ENCODE results near the gene DPAGT1.
"Not testable (repeated sequence)": the region's sequence is repeated elsewhere in the genome, so short reads cannot be mapped to it uniquely, and the experiment has no call there.

The DPAGT1 gene

GRCh38 chr11:119101759-119102423, at the start of gene DPAGT1:
Gene DPAGT1, minus strand, starts transcription at chr11:119101853. Its CDS starts 198 bp downstream, at chr11:119101655.
- no peak for TF ChIP-seq ZNF274 (IDR thresholded peaks at IDR 0.05; ENCODE audit: low read depth, low read length)

DNA sequence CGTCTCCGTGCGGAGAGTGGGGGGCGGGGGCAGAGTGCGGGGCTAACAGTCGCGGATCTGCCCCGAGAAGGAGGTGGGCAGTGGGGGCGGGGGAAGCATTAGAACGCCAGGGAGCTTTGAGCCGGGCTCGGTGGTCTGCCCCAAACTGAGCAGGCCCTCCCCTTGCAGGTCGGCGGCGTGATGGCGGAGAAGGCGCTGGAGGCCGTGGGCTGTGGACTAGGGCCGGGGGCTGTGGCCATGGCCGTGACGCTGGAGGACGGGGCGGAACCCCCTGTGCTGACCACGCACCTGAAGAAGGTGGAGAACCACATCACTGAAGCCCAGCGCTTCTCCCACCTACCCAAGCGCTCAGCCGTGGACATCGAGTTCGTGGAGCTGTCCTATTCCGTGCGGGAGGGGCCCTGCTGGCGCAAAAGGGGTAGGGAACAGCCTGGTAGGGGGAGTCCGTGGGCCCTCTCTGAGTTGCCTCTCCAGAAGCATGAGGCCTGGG, 48.2 kb upstream of the DPAGT1 start:
- no peak overlapping the region for H3K4me3 ChIP-seq (ENCODE audit: low read length)
- TF ChIP-seq ZNF274 (IDR thresholded peaks at IDR 0.05; ENCODE audit: low read depth, low read length) = no peak

More at GRCh38 chr11:119101759-119102423, at the start of gene DPAGT1:
- H3K4me3 ChIP-seq (ENCODE audit: low read length) = peak within 1 kb of the TSS; percentile 70

- TF ChIP-seq ZNF274 (IDR thresholded peaks at IDR 0.05; ENCODE audit: low read depth, low read length) = no peak
- peak within 1 kb of the TSS; percentile 27; the same call in 1 of the 2 replicates for H3K4me3 ChIP-seq (ENCODE audit: low read length)
These were observed 47.5 kb upstream of the DPAGT1 start, which contains the start of gene ABCG4 for GRCh38 chr11:119149018-119149785. Gene ABCG4, plus strand, starts transcription at chr11:119149052. Its CDS starts 914 bp downstream, at chr11:119149966.

DNA sequence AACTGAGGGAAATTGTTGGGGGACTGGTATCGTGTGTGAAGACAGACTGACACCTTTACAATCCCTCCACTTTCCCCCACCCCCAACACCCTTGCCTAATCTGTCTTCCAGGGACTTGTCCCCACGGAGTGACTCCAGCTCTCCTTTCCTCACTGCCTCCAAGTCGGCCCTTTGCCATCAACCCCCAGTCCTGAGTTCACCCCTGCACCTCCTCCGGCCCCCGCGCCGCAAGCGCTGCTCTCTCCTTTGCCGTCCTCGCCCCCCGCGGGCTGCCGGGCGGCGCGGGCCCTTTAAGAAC, 47.0 kb upstream of the DPAGT1 start:
- TF ChIP-seq ZNF274 (IDR thresholded peaks at IDR 0.05; ENCODE audit: low read depth, low read length) = no peak
- H3K4me3 ChIP-seq (ENCODE audit: low read length) = peak overlapping the region; percentile 27; the same call in 1 of the 2 replicates

DNA sequence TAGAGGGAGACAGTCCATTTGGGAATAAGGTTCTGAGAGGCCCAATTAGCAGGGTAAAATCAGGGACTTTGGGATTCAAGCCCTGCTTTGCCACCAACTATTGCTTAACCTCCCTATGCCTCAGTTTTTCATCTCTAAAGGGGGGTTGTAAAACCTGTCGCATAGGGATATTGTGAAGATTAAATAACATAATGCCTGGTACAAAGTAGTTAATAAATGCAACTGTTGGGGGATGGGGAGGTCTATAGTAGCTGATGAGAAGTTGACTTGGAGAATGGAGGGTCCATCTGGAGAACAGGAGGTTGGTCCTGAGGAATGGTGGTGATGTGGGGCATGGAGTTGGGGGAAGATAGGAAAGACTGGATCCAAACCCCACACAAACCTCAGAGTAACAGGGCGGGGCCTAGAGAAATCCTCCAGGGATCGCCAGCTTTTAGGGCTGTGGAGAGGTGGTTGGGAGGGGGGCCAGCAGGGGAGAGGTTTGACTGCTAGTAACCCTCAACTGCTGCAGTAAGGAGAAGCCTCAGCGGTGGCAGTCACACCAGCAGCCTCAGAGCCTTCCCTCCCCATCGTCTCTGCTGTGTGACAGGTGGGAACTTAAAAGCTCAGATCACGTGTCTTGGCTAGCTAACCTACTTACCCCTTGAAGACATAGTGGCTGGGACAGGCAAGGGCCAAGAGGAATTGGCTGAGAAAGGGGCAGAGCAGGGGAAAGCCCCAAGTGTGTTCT, 46.1 kb upstream of the DPAGT1 start:
- TF ChIP-seq ZNF274 (IDR thresholded peaks at IDR 0.05; ENCODE audit: low read depth, low read length) = no peak
- H3K4me3 ChIP-seq (ENCODE audit: low read length) = no peak overlapping the region

DNA sequence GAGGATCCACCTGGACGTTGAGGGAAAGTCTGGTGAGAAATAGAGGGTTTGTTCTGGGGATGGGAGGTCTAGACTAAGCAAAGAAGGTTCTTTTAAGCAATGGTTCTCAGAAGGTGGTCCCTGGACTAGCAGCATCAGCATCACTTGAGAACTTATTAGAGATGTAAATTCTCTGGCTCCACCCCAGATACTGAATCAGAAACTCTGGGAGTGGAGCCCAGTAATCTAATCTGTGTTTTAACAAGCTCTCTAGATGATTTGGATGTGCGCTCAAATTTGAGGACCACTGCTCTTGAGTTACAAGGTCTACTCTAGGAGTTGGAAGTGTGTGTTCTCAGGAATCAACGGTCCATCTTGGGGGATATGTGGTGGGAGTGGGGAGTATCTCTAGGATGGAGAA, 43.9 kb upstream of the DPAGT1 start:
- H3K4me3 ChIP-seq (ENCODE audit: low read length) = no peak overlapping the region
- no peak for TF ChIP-seq ZNF274 (IDR thresholded peaks at IDR 0.05; ENCODE audit: low read depth, low read length)

GRCh38 chr11:119144825-119145486, 43.3 kb upstream of the DPAGT1 start:
- TF ChIP-seq ZNF274 (IDR thresholded peaks at IDR 0.05; ENCODE audit: low read depth, low read length) = no peak
- H3K4me3 ChIP-seq (ENCODE audit: low read length) = no peak overlapping the region

- not testable (repeated sequence) for H3K4me3 ChIP-seq (ENCODE audit: low read length)
These were observed 37.6 kb upstream of the DPAGT1 start for GRCh38 chr11:119139276-119139675.

DNA sequence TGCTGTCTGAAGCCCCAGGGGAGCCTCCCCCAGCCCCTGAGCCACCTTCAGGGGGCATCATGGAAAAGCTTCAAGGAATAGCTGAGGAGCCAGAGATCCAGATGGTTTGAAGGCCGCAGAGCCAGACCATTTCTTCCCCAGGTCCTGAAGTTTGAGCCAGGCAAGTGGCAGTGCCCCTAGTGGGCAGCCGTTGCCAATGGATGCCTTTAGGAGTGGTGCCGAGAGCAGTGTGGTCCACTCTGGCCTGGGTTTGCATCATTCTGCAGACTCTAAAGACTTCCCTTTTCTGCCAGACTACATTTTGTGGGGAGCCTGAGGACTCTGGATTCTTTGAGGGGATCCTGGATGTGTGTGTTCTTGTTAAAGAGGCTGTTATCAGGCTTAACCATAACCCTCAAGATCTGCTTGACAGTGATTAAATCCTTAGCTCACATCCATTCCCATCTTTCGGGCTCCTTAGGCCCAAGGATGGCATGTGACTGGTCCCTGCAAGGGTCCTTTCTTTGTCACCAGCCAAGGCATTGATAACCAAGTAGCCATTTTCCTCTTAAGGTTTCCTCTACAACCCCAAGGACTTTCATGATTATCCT, 32.8 kb upstream of the DPAGT1 start:
- no peak for TF ChIP-seq ZNF274 (IDR thresholded peaks at IDR 0.05; ENCODE audit: low read depth, low read length)

GRCh38 chr11:119130662-119131061, 29.0 kb upstream of the DPAGT1 start:
- TF ChIP-seq ZNF274 (IDR thresholded peaks at IDR 0.05; ENCODE audit: low read depth, low read length) = no peak
- H3K4me3 ChIP-seq (ENCODE audit: low read length) = no peak overlapping the region

More for the DNA sequence above, 32.8 kb upstream of the DPAGT1 start:
- H3K4me3 ChIP-seq (ENCODE audit: low read length) = no peak overlapping the region

- TF ChIP-seq ZNF274 (IDR thresholded peaks at IDR 0.05; ENCODE audit: low read depth, low read length) = no peak
These were observed 25.1 kb upstream of the DPAGT1 start for GRCh38 chr11:119126675-119127268.

GRCh38 chr11:119125821-119126220, 24.2 kb upstream of the DPAGT1 start:
- no peak overlapping the region for H3K4me3 ChIP-seq (ENCODE audit: low read length)
- no peak for TF ChIP-seq ZNF274 (IDR thresholded peaks at IDR 0.05; ENCODE audit: low read depth, low read length)

More at GRCh38 chr11:119126675-119127268, 25.1 kb upstream of the DPAGT1 start:
- no peak overlapping the region for H3K4me3 ChIP-seq (ENCODE audit: low read length)

DNA sequence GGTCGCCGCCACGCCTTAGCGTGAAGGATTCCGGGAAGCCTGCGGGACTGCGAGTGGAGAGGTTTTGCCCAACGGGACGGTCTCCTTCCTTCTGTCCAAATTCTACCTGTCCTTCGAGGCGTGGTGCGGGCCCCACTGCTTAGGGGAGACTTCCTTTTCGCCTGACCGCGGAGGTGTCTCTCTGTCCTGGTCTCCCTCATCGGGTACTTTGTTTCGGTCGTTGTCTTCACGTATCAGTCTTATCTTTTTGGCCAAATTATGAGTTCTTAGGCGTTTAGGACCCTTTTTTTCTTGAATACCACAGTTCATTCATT, 20.1 kb upstream of the DPAGT1 start:
- TF ChIP-seq ZNF274 (IDR thresholded peaks at IDR 0.05; ENCODE audit: low read depth, low read length) = no peak

More for the DNA sequence above, 20.1 kb upstream of the DPAGT1 start:
- H3K4me3 ChIP-seq (ENCODE audit: low read length) = peak overlapping the region; percentile 90
